Gastrocnemius medialis (tissue), 4 donors: ENCODE measurements around the gene INAFM1. TPM values are rescaled to one million over a fixed set of nuclear protein-coding genes. Genes with fewer than 3 reads are reported as not detected.
"Not testable (repeated sequence)": the region's sequence is repeated elsewhere in the genome, so short reads cannot be mapped to it uniquely, and the experiment has no call there.

ENCODE experiments used
- ATAC-seq, 2 donors: fragments of 150-250 bp; one replicate each; pipeline ENCODE4 v1.9.1; 2016
- DNase-seq, 2 donors: peaks; one replicate each; pipeline ENCODE4 v3.0.0-alpha.2; 2019
- H3K27ac ChIP-seq, 4 donors: fragments of 200-600 bp; sonication (generic); 1 replicate in 1 of 4; 2 replicates in 3 of 4; pipeline ENCODE4 v1.5.1; 2016 to 2018; ENCODE audit warnings: mild to moderate bottlenecking in 2 of 4, moderate library complexity in 1 of 4
- H3K27me3 ChIP-seq, 3 donors: fragments of 200-600 bp; sonication (generic) in 2 of 3; 1 replicate in 1 of 3; 2 replicates in 2 of 3; pipeline versions ENCODE4 v1.5.1 to v1.6.0; 2016 to 2019; ENCODE audit warnings: mild to moderate bottlenecking in 1 of 3, moderate library complexity in 1 of 3
- H3K36me3 ChIP-seq, 2 donors: fragments of 200-600 bp; sonication (generic) in 1 of 2; one replicate each; pipeline ENCODE4 v1.5.1; 2017 to 2018
- H3K4me1 ChIP-seq, 2 donors: fragments of 200-600 bp; sonication (generic) in 1 of 2; one replicate each; pipeline ENCODE4 v1.5.1; 2016 to 2017; ENCODE audit warnings: mild to moderate bottlenecking in 2 of 2
- H3K4me3 ChIP-seq, 4 donors: fragments of 200-600 bp; sonication (generic) in 3 of 4; 1 replicate in 1 of 4; 2 replicates in 3 of 4; pipeline ENCODE4 v1.5.1; 2016 to 2019; ENCODE audit warnings: mild to moderate bottlenecking in 2 of 4
- H3K9me3 ChIP-seq, 3 donors: fragments of 200-600 bp; sonication (generic) in 2 of 3; 1 replicate in 1 of 3; 2 replicates in 2 of 3; pipeline ENCODE4 v1.5.1; 2016 to 2019
- CTCF ChIP-seq, 5 experiments: fragments of 450-650 bp in 3 of 5; fragments of 200-600 bp in 2 of 5; sonication (generic) in 2 of 5; IDR thresholded peaks in 4 of 5; conservative IDR thresholded peaks in 1 of 5; 1 replicate in 4 of 5; 2 replicates in 1 of 5; pipeline ENCODE4 v1.5.1; 2016 to 2019; ENCODE audit warnings: antibody characterized with exemption in 5 of 5, mild to moderate bottlenecking in 3 of 5, moderate library complexity in 3 of 5
- POLR2A ChIP-seq, 2 donors: fragments of 450-650 bp; IDR thresholded peaks; one replicate each; pipeline ENCODE4 v1.6.1; 2017; ENCODE audit warnings: antibody characterized with exemption in 2 of 2, mild to moderate bottlenecking in 2 of 2, moderate library complexity in 2 of 2
- in situ Hi-C, 4 donors: fragments of 200-750 bp; cut with MboI; loops; one replicate each; pipeline versions ENCODE4 v1.15.0 to v1.8.0; 2017; ENCODE audit warnings: low sequenced_read_pairs in 4 of 4
- intact Hi-C: fragments of 100-400 bp; cut with DNase I; formaldehyde crosslinking; loops from one replicate; pipeline ENCODE4 v1.15.1; 2023; ENCODE audit warnings: low total_unique reads
- total RNA-seq, 4 donors: library from RNA; depleted of rRNA; stranded (reverse); fragments of >200 nt; gene quantifications; one replicate each; pipeline versions ENCODE4 v1.1.0 to v1.2.3, GENCODE V29; 2016

INAFM1 gene
- total RNA-seq, 4 donors from 2014 or later, result 3.9 to 8.5 (median 7.2) TPM

GRCh38 chr19:47243364-47243775 is 31.3 kb upstream of the INAFM1 start:
- TF ChIP-seq POLR2A (IDR thresholded peaks at IDR 0.05) (no peak), CTCF (IDR thresholded peaks at IDR 0.05 in 4 of 5, conservative IDR thresholded peaks at IDR 0.05 in 1 of 5) (no peak)
- DNase-seq (no peak), ATAC-seq (no peak)
- H3K27me3 ChIP-seq, result peaks cover 30 to 36% (median 34%) of the 10 kb centered on the region in 3 donors
- in situ Hi-C loops, result loop anchor here in 3 of 4 donors (10.0 kb wide), 2 partner anchors 99 to 109 kb away; partner anchors contain the start of gene SAE1 (in 1 of the 3)
- H3K4me3 ChIP-seq, result peak overlapping the region; percentile 10 to 50 (median 38)
- no peaks in the 10 kb centered on the region for H3K9me3 ChIP-seq
- peaks cover 12 to 31% of the 10 kb centered on the region in 2 donors for H3K4me1 ChIP-seq
- H3K36me3 ChIP-seq, result no peaks in the 10 kb centered on the region
- H3K27ac ChIP-seq, result peak overlapping the region in 3 of 4 donors; percentile 43 to 71 (median 67)
- intact Hi-C loops, result loop anchor here (5.0 kb wide), 1 partner anchor 111 kb away; the partner anchor contains the start of gene SAE1

- Histone ChIP-seq H3K36me3 (no peaks in the 10 kb centered on the region), H3K27ac (peak overlapping the region; percentile 56 to 71 (median 68)), H3K4me1 (peaks cover 12 to 31% of the 10 kb centered on the region in 2 donors), H3K27me3 (peaks cover 30 to 36% (median 34%) of the 10 kb centered on the region in 3 donors), H3K4me3 (peak overlapping the region; percentile 44 to 60 (median 51)), H3K9me3 (no peaks in the 10 kb centered on the region)
- in situ Hi-C loops, result loop anchor here in 3 of 4 donors (10.0 kb wide), 2 partner anchors 99 to 109 kb away; partner anchors contain the start of gene SAE1 (in 1 of the 3)
- ATAC-seq, result peak; percentile 88 to 92
- TF ChIP-seq CTCF (IDR thresholded peaks at IDR 0.05 in 4 of 5, conservative IDR thresholded peaks at IDR 0.05 in 1 of 5), result peak; percentile 98 to 99 (median 99)
- TF ChIP-seq POLR2A (IDR thresholded peaks at IDR 0.05), result peak in 1 of 2 donors; percentile 39
- intact Hi-C loops, result loop anchor here (1.0 to 5.0 kb wide), 3 partner anchors 18 to 112 kb away; partner anchors contain the start of gene SAE1
- peak; percentile 80 to 88 for DNase-seq
These were observed 30.7 kb upstream of the INAFM1 start for GRCh38 chr19:47243776-47244547.

GRCh38 chr19:47247308-47247990 is 27.2 kb upstream of the INAFM1 start:
- Histone ChIP-seq H3K27me3 (peaks cover 5 to 12% (median 10%) of the 10 kb centered on the region in 3 donors), H3K36me3 (no peaks in the 10 kb centered on the region), H3K4me3 (no peak overlapping the region), H3K9me3 (no peaks in the 10 kb centered on the region), H3K4me1 (peaks cover 12 to 18% of the 10 kb centered on the region in 2 donors), H3K27ac (no peak overlapping the region)
- intact Hi-C loops (no loop called here), in situ Hi-C loops (loop anchor here (5.0 to 10.0 kb wide), 4 partner anchors 35 to 113 kb away; partner anchors contain the start of gene SAE1 (in 1 of the 4))
- ATAC-seq, result peak; percentile 43 to 46
- DNase-seq, result peak; percentile 34 to 76
- no peak for TF ChIP-seq POLR2A (IDR thresholded peaks at IDR 0.05)
- TF ChIP-seq CTCF (IDR thresholded peaks at IDR 0.05 in 4 of 5, conservative IDR thresholded peaks at IDR 0.05 in 1 of 5), result peak; percentile 81 to 94 (median 89)

- H3K36me3 ChIP-seq, ATAC-seq, H3K27ac ChIP-seq, H3K27me3 ChIP-seq, H3K4me3 ChIP-seq, intact Hi-C loops, H3K9me3 ChIP-seq, DNase-seq, in situ Hi-C loops: not testable (repeated sequence)
- peaks cover 6 to 10% of the 10 kb centered on the region in 2 donors for H3K4me1 ChIP-seq
These were observed 21.7 kb upstream of the INAFM1 start for GRCh38 chr19:47253016-47253415.
